Measurements from ENCODE around the gene STXBP6. TPM values are rescaled to one million over a fixed set of nuclear protein-coding genes. Genes with fewer than 3 reads are reported as not detected.

The STXBP6 gene
- total and polyA plus RNA-seq, 2 of the 13 experiments (the other 11 are each of a cell fraction or from before 2014, with no cell fraction given): 35.3 to 42.8 TPM

DNA sequence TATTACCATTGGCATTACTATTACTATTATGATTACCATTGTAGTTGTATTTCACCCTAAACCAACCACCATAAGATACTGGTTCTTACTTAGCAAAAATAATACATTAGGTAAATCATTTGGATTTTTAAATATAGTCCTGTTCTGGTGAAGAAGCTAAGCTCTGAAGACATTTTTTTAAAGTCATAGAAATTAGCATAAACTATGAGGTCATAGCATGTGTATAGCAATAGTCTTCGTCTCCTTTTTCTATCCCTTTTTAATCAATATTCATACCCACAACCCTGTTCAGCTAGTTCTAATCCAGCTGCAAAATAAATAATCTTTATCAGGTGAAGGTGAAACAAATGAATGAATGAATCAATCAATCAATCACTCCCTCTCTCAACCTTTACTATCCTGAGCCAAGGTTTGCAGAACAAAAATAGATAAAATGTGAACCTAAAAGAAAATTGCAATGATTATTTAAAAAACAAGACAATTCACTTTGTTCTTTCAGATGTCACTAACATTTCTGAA, 134.5 kb downstream of the STXBP6 start:
- no peaks in the 10 kb centered on the region for H3K27me3 ChIP-seq (ENCODE audit: control insufficient read depth in 1 of 2, insufficient read depth in 2 of 2, low read length in 2 of 2)
- no peaks in the 10 kb centered on the region for H3K36me3 ChIP-seq (replicated peaks in 1 of 2; ENCODE audit: control insufficient read depth in 1 of 2, insufficient read depth in 2 of 2, low read length in 2 of 2)
- no peaks in the 10 kb centered on the region for H3K9me3 ChIP-seq (ENCODE audit: low read length)
- BruUV-seq (replicated peaks): no TSS peak
- 91% methylated on average over 1 of the region's 1 CpG for WGBS (ENCODE audit: low lambda C conversion rate)
- no peak overlapping the region for H3K27ac ChIP-seq (ENCODE audit: extremely low read length, insufficient read depth, low read length)
- H3K4me1 ChIP-seq (ENCODE audit: insufficient read depth, low read length): peaks cover 43% of the 10 kb centered on the region
- intact Hi-C loops (cut with micrococcal nuclease; ENCODE audit: unreplicated experiment) (no loop called here), in situ Hi-C loops (cut with HindIII; ENCODE audit: extremely low pct_ligation_motif_present, low pct_unique_long_range_greater_than_20kb) (no loop called here)
- no peak for FAIRE-seq
- H3K4me3 ChIP-seq (replicated peaks in 1 of 3; ENCODE audit: insufficient read depth in 1 of 3, low read depth in 2 of 3, low read length in 3 of 3): no peak overlapping the region
- H4K20me1 ChIP-seq (ENCODE audit: insufficient read depth, low read length): no peaks in the 10 kb centered on the region
- no peak overlapping the region for H3K9ac ChIP-seq (ENCODE audit: insufficient read depth, low read depth, low read length)
- ChIA-PET CTCF (ENCODE audit: low intra/inter-chr PET ratio, low total read pairs) (no interaction called here), POLR2A (interaction anchor here (1.1 to 2.0 kb wide), 3 partner anchors 41 to 97 kb away, joined by 3 to 9 read pairs (median 8); no protein-coding TSS in a partner anchor)
- no peak overlapping the region for H2AFZ ChIP-seq (ENCODE audit: low read length)
- H3K79me2 ChIP-seq (ENCODE audit: insufficient read depth, low read length): no peaks in the 10 kb centered on the region
- no peak overlapping the region for H3K4me2 ChIP-seq (ENCODE audit: low read depth, low read length)
- DNase-seq (ENCODE audit: low spot score): no peak
- no peak for ATAC-seq
- TF ChIP-seq, protein P1, sequence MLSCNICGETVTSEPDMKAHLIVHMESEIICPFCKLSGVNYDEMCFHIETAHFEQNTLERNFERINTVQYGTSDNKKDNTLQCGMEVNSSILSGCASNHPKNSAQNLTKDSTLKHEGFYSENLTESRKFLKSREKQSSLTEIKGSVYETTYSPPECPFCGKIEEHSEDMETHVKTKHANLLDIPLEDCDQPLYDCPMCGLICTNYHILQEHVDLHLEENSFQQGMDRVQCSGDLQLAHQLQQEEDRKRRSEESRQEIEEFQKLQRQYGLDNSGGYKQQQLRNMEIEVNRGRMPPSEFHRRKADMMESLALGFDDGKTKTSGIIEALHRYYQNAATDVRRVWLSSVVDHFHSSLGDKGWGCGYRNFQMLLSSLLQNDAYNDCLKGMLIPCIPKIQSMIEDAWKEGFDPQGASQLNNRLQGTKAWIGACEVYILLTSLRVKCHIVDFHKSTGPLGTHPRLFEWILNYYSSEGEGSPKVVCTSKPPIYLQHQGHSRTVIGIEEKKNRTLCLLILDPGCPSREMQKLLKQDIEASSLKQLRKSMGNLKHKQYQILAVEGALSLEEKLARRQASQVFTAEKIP (CRISPR knock-in tag; IDR thresholded peaks at IDR 0.05; ENCODE audit: borderline replicate concordance): no peak
- no peak for TF ChIP-seq NFYC (CRISPR knock-in tag; IDR thresholded peaks at IDR 0.05)
- TF ChIP-seq POLR2G (IDR thresholded peaks at IDR 0.05; ENCODE audit: low read depth, low read length): no peak
- no peak for TF ChIP-seq GPN1 (CRISPR knock-in tag; IDR thresholded peaks at IDR 0.05; ENCODE audit: borderline replicate concordance)
- TF ChIP-seq ELF4 (CRISPR knock-in tag; IDR thresholded peaks at IDR 0.05; ENCODE audit: borderline replicate concordance): peak; percentile 32; the same call in 1 of the 2 replicates
- TF ChIP-seq REPIN1 (CRISPR knock-in tag; IDR thresholded peaks at IDR 0.05; ENCODE audit: borderline replicate concordance, low read depth): no peak
- TF ChIP-seq ZNF34 (CRISPR knock-in tag; IDR thresholded peaks at IDR 0.05; ENCODE audit: borderline replicate concordance): no peak
- no peak for TF ChIP-seq YEATS2 (CRISPR knock-in tag; IDR thresholded peaks at IDR 0.05; ENCODE audit: borderline replicate concordance)
- no peak for TF ChIP-seq DR1 (CRISPR knock-in tag; IDR thresholded peaks at IDR 0.05)
- TF ChIP-seq SUZ12 (IDR thresholded peaks at IDR 0.05; ENCODE audit: low read depth, low read length): no peak
- TF ChIP-seq, protein P2, sequence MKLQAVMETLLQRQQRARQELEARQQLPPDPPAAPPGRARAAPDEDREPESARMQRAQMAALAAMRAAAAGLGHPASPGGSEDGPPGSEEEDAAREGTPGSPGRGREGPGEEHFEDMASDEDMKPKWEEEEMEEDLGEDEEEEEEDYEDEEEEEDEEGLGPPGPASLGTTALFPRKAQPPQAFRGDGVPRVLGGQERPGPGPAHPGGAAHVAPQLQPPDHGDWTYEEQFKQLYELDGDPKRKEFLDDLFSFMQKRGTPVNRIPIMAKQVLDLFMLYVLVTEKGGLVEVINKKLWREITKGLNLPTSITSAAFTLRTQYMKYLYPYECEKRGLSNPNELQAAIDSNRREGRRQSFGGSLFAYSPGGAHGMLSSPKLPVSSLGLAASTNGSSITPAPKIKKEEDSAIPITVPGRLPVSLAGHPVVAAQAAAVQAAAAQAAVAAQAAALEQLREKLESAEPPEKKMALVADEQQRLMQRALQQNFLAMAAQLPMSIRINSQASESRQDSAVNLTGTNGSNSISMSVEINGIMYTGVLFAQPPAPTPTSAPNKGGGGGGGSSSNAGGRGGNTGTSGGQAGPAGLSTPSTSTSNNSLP (IDR thresholded peaks at IDR 0.05; ENCODE audit: low read depth, low read length): no peak
- TF ChIP-seq NFIB (CRISPR knock-in tag; IDR thresholded peaks at IDR 0.05; ENCODE audit: borderline replicate concordance): no peak
- peak; percentile 59; the same call in 1 of the 2 replicates for TF ChIP-seq ZSCAN29 (CRISPR knock-in tag; conservative IDR thresholded peaks at IDR 0.05)
- TF ChIP-seq, protein P3, sequence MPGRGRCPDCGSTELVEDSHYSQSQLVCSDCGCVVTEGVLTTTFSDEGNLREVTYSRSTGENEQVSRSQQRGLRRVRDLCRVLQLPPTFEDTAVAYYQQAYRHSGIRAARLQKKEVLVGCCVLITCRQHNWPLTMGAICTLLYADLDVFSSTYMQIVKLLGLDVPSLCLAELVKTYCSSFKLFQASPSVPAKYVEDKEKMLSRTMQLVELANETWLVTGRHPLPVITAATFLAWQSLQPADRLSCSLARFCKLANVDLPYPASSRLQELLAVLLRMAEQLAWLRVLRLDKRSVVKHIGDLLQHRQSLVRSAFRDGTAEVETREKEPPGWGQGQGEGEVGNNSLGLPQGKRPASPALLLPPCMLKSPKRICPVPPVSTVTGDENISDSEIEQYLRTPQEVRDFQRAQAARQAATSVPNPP (CRISPR knock-in tag; IDR thresholded peaks at IDR 0.05): no peak
- 0 out of 2 replicates have a peak, but pooled peaks have one; percentile 14 for TF ChIP-seq MXD4 (CRISPR knock-in tag; IDR thresholded peaks at IDR 0.05)
- TF ChIP-seq U2AF2 (IDR thresholded peaks at IDR 0.05; ENCODE audit: low read depth, low read length): no peak
- no peak for TF ChIP-seq RFXAP (CRISPR knock-in tag; IDR thresholded peaks at IDR 0.05; ENCODE audit: borderline replicate concordance)
- TF ChIP-seq ZNF75D (CRISPR knock-in tag; IDR thresholded peaks at IDR 0.05; ENCODE audit: borderline replicate concordance): no peak
- TF ChIP-seq KDM5B (CRISPR knock-in tag; IDR thresholded peaks at IDR 0.05; ENCODE audit: borderline replicate concordance): no peak
- peak; percentile 51 for TF ChIP-seq ATF7 (IDR thresholded peaks at IDR 0.05)
- TF ChIP-seq ATF7 (CRISPR knock-in tag; IDR thresholded peaks at IDR 0.05): no peak
- TF ChIP-seq SRSF9 (IDR thresholded peaks at IDR 0.05; ENCODE audit: borderline replicate concordance, insufficient read depth, low read depth, low read length, poor library complexity, severe bottlenecking): no peak

Data from HepG2 (cell line).